Hematopoietic multipotent progenitor cell treated with erythropoietin and hydrocortisone succinate and interleukin-3 and kit ligand, for 17 days (in vitro differentiated cells): ENCODE measurements around the gene PDE2A.

Source experiments
- DNase-seq: peaks from one replicate; pipeline ENCODE4 v3.0.0-alpha.2; 2015; ENCODE audit warnings: low spot score

The PDE2A gene

DNA sequence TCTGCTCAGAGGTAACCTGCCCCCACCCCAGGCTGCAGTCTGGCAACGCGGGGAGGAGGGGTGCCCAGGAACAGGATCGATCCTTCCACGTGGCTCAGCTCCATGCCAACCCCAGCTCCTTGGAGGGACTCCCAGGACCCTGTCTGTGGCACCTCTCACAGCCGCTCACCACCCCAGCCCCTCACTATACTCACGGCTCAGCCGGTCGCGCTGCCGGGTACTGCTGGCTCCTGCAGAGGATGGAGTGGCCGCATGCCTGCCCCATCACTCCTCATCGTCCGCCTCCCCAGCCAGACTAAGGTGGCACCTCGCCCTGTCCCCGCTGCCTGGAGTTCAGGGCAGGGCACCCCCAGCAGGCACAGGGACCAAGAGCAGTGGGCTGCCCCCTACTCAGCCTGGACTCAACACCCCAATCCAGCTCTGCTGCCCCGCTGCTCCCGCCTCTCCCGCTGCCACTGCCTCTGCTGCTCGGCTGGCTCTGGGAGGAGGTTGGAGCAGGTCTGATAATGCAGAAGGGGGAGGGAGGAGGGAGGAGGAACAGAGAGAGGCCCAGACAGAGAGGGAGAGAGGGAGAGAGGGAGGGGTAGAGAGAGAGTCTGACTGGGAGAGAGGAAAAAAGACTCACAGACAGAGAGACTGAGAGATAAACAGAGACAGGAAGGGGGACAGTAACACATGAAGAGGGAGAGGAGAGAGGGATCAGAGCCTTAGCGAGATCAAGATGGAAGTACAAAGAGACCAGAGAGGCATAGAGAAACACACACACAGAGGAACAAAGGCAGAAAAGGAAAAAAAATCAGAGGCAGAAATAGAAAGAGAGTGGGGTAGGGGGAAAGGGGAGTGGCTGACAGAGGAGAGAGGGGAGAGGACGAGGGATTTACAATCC lies at the start of gene PDE2A:
TSS of gene PDE2A (minus strand) at position 480 of the 886 bp plus-strand sequence. CDS start at position 265, 215 bp downstream.
- no peak for DNase-seq

DNA sequence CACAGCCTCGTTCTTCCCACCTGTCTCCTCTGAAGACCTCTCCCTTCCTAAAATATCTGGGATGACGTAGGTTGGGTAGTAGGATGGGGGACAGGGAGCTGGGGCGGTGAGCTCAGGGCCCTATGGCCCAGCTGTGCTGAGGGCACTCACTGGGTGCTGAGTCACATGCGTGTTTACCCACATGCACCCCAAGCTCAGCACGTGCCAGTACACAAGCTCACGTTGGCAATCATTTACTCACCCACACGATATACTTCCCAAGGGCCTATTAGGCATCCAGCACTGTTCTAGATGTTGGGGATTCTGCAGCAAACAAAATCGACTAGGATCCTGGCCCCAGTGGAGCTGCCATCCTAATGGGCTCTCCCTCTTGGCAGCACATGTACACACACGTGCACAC lies 49.3 kb upstream of the PDE2A start:
- peak; percentile 61 for DNase-seq

DNA sequence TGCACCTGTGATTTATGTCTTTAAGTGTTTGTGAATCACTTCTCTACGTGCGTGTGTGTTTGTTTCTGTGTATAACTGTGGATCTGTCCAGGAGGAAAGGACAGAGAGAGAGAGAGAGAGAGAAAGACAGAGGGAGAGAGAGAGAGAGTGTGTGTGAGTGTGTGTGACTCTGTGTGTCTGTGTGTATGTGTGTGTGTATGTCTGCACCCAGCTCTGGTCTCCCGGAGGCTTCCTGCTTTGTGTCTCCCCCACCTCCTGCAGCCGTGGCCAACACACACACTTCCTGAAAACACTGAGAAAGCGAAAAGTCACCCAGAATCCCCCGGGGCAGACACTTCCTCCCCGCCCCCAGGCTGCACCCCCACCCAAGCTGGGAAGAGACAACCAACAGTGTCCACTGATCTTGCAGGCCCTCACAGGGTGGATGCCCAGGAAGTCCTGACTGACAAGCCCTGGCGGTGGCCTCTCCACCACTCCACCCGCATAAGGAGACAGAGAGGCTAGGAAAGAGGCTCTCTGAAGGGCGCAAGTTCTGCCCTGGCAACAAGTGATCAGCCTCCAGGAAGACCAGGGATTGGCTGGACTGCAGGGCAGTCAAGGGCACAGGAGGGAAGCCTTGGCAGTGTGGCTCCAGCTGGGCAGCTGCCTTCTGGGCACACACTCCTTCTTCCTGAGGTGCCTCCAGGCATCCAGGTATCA lies 48.0 kb upstream of the PDE2A start:
- peak; percentile 97 for DNase-seq

DNA sequence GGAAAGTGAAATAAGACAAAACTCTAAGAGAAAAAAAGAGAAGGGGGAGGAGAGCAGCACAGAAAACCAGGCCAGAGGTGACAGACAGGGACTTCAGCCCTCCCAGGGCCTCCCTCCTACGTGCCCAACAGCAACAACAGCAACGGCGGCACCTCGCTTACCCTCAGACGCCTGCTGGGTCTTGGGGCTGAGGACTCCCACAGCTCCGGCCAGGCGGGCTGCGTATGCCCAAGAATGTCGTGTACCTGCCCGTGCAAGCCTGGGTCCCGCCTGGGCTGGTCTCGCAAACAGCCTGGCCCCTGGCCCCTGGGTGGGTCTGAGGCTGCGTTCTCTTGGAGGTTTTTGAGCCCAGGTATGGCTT lies 47.4 kb upstream of the PDE2A start:
- DNase-seq, result peak; percentile 61

DNA sequence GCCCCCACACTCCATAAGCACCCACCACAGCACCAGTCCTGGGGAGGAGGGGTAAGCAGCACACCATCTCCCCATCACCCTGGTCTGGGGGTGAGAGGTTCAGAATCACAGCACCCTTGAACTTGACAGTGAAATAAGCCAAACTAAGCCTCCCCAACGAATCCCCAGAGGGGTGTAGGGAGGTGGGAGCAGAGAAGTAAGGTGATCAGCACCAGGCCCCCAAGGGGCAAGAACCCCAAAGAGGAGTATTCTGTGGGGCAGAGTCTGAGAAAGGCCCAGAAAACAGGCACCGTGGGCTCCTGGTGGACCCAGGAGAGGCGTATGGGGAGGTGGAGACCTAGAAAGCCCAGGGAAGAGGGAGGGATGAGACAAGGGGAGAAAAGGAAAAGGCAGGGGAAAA lies 47.1 kb upstream of the PDE2A start:
- no peak for DNase-seq

DNA sequence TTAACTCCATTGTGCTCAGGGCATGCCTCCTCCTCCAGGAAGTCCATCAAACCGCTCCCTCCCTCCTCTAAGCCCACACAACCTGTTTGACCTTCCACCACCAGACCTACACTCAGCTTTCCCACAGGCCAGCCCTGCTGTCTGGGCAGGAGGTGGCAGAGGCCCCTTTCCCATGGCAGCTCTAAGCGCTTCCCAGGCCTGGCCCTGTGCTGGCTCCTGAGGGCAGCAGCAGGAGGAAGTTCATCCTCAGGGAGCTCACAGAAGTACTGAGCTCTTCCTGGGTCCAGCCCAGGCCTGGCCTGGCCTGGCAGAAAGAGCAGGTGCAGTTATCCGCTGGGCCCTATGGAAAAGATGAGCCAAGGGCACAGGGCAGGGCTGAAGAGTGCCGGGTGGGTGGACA lies 46.6 kb upstream of the PDE2A start:
- DNase-seq, result no peak

DNA sequence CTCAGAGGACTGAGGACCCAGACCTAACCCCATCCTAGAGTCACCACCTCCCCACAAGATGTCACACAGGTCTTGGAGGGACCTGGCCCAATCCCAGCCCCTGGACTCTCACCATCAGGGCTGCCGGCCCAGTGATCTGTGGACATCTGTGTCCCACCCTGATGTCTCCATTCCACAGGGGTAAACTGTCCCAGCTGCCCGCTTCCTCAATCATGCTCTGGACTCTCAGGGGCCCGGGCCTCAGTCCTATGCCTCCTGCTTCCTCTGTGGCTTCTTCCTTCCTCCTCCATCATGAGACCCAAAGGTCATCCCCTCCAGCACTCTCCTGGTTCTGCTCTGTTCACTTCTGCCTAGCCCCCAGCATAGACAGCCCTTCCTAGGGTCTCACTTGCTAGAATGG lies 45.8 kb upstream of the PDE2A start:
- no peak for DNase-seq

DNA sequence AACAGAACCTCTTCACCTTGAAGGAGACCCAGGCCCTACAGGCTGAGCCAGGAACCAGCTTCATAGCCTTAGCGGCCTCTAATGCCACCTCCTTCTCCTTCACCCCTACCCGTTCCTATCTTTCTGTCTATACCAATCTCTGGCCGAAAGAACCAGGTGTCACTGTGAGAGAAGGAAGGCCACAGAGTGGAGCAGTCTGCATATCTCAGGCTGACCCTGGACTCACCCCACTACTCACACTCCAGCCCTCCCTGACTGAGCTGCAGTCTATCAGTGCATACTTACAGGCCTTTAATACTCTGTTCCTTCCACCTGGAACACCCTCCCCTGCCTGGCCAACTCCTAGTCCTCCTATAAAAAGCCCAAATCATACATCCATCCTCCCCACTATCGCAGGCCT lies 45.3 kb upstream of the PDE2A start:
- DNase-seq, result no peak

DNA sequence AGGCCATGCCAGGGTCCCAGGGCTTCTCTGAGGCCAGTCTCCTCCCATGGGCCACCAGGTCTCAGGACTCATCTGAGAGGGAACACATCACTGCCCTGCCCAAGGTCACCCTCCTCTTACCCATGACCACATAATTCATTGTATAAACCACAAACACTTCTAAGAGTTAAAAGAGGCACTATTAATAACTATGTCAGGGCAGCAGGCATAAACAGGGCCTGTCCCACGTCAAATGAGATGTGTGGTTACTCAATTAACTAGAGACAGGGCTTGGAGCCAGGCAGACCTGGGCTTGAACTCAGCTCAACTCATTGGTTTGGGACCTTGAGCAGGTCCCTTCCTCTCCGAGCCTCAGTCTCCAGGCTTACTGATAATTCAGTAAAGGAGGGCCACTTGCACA lies 44.9 kb upstream of the PDE2A start:
- DNase-seq, result no peak

DNA sequence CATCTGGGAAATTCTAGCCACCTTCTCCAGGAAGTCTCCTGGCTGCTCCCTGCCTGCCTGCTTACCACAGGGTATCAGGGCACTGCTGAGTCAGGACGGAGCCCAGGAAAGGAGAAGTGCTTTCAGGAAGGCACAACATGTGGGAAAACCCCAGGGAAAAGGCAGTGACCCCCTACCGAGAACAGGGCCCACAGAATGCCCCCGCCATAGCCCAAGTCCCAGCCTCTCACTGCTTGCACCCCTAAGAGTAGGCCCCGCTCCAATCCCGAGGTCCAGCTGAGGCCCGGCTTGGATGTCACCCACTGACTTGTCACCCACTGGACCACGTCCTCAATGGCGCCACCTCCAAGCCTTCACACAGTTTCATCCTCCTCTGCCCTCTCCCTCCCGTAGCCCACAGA lies 43.9 kb upstream of the PDE2A start:
- no peak for DNase-seq

DNA sequence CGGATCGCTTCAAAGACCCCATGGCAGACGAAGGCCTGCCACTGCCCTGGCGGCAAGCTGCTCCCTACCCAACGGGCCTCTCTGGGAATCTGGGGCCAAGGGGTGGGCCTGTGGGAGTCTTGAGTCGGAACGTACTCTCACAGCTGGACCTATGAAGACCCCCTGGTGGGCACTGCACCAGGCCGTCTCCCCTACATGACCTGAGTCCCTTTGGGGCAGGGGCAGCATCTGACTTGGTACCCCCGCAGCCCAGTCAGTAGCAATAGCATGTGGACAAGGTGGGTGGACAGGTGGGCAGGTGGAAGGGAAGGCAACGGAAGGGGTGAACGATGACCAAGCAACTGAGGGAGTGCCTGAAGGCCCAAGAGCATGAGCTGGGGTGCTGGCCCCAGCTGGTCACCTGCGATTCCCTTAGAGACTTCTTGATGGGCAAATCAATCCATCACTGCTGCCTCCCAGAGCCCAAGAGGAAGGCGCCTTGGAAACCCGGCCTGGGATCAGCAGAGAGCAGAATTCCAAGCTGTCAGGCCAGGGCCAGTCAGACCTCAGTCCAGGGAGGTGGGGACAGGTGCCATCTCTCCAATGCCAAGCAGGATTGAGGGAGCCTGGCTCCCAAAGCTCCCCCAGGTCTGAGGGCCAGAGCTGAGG lies 42.7 kb upstream of the PDE2A start:
- no peak for DNase-seq

DNA sequence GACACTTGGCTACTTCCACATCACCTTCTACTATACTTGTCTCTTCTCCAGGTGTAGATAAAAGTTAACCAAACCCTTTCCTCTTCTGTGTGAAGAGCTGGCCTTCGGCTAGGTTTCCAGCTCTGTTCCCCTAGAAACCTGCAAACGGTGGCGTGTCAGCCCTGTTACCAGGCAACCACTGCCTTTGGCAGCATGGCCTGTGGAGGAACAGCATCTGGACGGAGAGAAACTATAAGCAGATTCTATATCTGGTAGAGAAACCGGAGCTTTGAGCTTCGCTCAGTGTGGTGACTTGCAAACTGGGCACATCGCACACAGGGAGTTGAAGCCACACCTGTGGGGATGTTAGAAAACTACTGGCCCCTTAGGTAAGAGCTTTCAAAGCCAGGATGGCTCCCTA lies 42.1 kb upstream of the PDE2A start:
- no peak for DNase-seq

DNA sequence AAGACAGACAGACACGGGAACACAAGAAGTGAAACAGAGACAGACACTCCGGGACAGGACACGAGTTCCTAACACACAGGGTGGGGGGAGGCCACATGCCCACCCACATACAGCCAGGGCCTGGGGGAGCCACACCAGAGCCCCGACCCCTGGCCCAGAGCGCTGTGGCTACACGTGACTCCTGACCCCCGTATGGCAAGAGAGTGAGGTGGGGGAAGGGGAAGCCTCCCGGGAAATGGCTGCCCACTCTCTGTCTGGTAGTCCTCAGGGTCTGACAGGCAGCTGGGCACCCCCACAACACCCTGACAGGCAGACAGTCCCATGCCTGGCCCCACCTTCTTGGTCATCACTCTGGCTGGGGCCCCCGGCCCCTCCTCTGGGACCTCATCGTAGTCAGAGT lies 38.6 kb upstream of the PDE2A start:
- no peak for DNase-seq

DNA sequence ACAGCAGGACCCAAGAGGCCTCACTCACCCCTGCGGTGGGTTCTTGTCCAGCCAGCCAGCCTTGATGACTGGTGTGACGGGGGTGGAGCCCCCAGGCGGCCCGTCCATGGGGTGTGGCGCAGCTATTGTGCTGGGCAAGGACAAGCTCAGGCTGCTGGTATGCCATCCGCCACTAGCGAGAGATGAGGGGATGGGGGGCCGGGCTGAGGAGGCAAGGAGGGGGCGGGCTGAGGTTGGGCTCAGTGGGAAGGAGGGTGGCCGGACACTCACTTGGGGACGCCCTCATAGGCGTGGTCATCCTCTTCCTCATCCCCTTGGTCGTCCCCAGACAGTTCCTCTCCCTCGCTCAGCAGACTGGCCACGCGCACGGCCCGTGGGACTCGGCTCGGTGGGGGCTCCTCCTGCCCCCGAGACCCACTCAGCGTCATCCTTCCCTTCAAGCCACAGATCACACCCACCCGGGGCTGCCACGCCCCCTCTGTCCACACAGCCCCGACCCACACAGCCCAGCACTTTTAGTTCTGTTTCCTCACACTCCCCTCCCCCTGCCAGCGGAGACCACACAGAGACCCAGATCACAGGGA lies 38.0 kb upstream of the PDE2A start:
- DNase-seq, result no peak

DNA sequence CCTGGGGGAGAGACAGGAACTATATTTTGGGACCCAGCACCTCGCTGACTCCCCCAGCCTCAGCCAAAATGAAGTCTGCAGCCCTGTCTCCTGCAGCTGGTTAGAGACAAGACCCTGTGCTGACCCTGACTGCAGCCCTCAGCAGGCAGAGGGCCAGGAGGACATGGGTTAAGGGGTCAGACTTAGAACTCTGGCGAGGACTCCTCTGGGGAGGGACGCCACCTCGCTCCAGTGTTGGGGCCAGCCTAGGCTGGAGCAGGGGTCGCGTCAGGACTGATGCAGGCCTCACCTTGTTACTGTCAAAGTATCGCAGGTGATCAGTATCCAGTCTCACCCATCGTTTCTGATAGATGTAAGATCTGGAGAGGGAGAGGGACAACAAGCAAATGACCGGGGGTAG lies 36.9 kb upstream of the PDE2A start:
- no peak for DNase-seq

DNA sequence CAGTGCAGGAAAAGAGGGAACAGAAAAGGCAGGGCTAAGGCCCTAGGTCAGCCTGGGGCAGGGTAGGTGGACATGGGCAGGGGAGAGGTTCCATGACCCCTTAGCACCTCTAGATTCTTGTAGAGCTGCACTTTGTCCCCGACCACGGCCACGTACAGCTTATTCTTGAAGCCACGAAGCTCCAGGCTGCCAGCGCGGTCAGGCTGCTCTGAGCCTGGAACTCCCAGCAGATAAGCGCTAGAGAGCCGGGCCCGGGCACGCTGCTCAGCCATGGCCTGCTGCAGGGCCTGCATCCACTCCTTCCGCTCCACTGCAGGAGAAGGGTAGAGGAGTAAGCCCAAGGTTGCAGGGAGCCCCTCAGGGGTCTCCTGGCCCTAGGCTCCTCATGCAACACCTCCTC lies 36.1 kb upstream of the PDE2A start:
- no peak for DNase-seq

DNA sequence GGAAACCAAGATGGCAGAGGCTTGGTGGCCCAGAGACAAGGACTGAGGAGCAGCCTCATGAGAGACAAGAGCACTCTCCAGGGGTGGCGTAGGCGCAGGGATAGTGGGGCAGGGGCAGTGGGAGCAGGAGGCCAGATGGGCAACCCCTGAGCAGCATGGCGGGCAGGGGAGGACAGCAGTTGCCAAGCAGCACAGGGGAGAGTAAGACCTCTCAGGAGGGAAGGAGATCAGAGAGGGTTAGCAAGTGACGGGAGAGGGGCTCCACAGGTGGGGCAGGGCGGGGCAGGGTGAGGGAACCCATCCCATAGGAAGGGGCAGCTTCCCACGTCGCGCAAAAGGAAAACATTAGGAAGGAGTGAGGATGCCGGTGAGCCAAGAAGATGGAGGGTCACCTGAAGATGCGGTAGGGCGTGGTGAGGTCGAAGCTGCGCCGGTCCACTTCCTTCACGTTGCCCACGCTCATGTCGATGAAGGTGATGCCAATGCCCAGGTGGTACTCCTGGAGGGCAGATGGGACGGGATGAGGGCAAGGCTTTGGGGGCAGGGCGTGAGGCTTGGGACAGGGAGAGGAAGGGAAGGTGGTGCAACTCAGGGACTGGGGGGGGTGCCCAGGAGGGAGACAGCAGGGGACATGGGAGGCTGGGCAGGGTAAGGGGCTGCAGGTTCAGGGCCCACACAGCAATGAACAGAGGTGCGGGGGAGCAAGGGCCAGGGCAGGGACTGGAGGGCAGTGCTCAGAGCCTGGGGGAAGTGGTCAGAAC lies 35.4 kb upstream of the PDE2A start:
- no peak for DNase-seq

DNA sequence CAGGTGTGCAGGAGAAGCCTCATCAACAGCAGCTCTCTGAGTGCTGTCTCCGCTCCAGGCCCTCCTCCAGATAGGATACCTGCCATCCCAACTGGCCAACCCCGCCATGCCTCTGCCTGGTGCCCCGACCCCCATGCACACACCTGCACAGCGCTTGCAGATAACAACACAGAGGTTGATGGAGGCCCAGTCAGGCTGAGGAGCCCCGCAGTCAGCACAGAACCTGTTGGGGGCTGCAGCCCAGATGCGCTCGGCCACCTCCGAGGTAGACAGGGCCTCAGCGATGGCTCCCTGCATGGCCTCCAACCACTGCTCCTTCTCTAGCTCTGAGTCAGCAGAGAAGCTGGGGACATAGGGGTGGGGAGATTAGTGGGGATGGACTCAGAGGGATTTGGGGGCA lies 32.8 kb upstream of the PDE2A start:
- no peak for DNase-seq

DNA sequence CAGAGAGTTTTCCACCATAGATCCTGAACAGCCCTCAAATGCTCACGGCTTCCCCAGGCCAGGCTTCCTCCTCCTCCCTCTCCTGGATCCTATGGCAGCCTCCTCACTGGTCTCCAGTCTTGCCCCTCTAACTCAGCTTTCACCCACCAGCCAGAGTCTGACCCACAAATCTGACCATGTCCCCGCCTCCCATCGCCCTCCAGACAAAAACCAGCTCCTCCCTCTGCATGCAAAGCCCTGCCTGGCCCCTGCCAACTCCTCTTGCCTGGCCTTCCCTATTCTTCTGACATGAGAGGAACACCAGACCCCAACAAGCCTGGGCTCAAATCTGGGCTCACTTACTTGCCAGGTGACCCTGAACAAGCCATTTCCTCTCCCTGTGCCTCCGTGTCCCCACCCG lies 32.4 kb upstream of the PDE2A start:
- DNase-seq, result no peak

DNA sequence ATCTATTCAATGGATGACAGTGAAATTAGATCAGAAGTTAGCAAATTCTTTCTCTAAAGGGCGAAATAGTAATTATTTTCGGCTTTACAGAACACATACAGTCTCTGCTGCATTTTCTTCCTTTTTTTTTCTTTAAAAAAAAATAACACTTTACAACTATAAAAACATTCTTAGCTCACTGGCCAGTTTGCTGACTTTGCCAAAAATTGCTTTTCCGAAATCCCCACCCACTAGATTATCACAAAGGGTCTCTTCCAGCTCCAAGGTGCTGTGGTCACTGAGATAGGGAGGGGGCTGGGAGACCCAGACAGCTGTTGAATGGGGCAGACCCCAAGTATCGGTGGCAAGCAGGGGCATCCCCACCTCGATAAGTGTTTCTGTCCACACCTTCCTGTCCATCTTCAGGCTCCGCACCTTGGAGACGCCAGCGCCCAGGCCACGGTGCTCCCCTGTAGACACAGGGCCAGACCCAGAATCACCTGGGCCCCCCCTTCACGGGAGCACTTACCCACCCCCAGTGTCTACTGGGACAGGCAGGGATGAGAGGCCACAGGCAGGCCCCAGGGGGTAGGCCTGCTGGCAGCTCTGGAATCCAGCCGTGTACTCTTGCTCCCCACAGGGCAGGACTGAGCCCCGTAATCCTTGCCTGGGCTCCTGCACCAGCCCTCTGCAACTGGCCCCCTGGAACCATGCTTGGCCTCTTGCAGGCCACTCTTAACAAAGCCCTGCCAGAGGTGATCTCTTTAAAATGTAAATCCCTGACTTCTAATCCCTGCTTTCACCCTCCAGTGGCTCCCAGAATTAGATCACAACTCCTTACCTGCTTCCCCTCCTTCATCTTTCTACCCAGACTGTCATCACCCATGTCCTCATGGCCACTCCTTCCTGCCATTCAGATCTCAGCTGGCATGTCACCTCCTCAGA lies 31.5 kb upstream of the PDE2A start:
- DNase-seq, result no peak

DNA sequence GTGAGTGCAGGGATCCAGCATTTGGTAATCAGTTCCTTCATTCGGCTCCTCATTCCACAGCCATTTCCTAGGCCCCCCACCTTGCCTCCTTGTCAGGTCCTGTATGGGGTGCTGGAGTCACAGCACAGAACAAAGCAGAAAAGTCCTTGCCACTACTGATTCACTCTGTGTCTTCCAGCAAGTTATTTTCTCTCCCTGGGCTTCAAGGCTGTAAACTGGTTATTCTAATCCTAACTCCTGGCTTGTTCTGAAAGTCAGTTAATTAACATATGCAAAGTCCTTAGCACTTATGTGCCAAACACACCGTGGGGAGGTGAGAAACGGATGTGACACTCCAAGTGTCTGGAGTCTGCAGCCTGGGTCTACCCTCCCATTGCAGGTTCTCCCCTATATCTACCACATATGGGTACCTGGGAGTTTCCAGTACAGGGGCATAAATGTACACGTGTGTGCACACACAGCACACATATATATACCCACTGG lies 30.6 kb upstream of the PDE2A start:
- DNase-seq, result no peak
